Small intestine (tissue), 16 donors: ENCODE results near the gene SYDE2. TPM values are rescaled to one million over a fixed set of nuclear protein-coding genes. Genes with fewer than 3 reads are reported as not detected.
A peak's percentile ranks its signal among the peaks of the same experiment; 100 is the strongest.
"Not testable (repeated sequence)": the region's sequence is repeated elsewhere in the genome, so short reads cannot be mapped to it uniquely, and the experiment has no call there.

ENCODE experiments used
- DNase-seq, 2 donors: peaks; one replicate each; pipeline versions ENCODE4 v3.0.0 to v3.0.0-alpha.2; 2013
- FAIRE-seq: peaks from 2 replicates; lab custom pipeline; 2012; peaks lifted over from hg19 to GRCh38; lab: Jason Lieb, UNC
- H3K27ac ChIP-seq, 3 donors: one replicate each; pipeline ENCODE4 v1.5.1; 2013; ENCODE audit warnings: low read length in 2 of 3, mild to moderate bottlenecking in 2 of 3, control low read depth in 1 of 3, inconsistent platforms in 1 of 3, low read depth in 1 of 3, moderate library complexity in 1 of 3
- H3K27me3 ChIP-seq, 3 donors: one replicate each; pipeline ENCODE4 v1.6.1; 2013; ENCODE audit warnings: low read length in 3 of 3, inconsistent platforms in 1 of 3; ENCODE audit not compliant: control insufficient read depth in 3 of 3, insufficient read depth in 3 of 3
- H3K36me3 ChIP-seq, 3 donors: one replicate each; pipeline ENCODE4 v1.6.1; 2013; ENCODE audit warnings: low read length in 3 of 3, inconsistent platforms in 1 of 3, low read depth in 1 of 3, mild to moderate bottlenecking in 1 of 3, moderate library complexity in 1 of 3; ENCODE audit not compliant: control insufficient read depth in 3 of 3, insufficient read depth in 2 of 3
- H3K4me1 ChIP-seq, 3 donors: one replicate each; pipeline ENCODE4 v1.6.1; 2013; ENCODE audit warnings: low read length in 2 of 3, inconsistent platforms in 1 of 3, low read depth in 1 of 3, mild to moderate bottlenecking in 1 of 3, moderate library complexity in 1 of 3; ENCODE audit not compliant: control insufficient read depth in 3 of 3, insufficient read depth in 2 of 3
- H3K4me3 ChIP-seq, 3 donors: one replicate each; pipeline ENCODE4 v1.5.1; 2013; ENCODE audit warnings: low read length in 3 of 3, control low read depth in 1 of 3, inconsistent platforms in 1 of 3, low read depth in 1 of 3, mild to moderate bottlenecking in 1 of 3, moderate library complexity in 1 of 3
- H3K9me3 ChIP-seq, 2 donors: one replicate each; pipeline ENCODE4 v1.6.1; 2013; ENCODE audit warnings: low read depth in 1 of 2, low read length in 1 of 2; ENCODE audit not compliant: control insufficient read depth in 2 of 2, insufficient read depth in 1 of 2
- WGBS, 3 donors: extraction: QIAGEN DNeasy Blood & Tissue Kit; methylation state at CpG; one replicate each; pipeline ENCODE4 v1.1.7; 2013; 5-methylcytosine and 5-hydroxymethylcytosine counted together
- long read RNA-seq, 10 donors: transcript quantifications; one replicate each; lab custom pipeline, GENCODE V29; 2026
- polyA plus RNA-seq, 4 donors: library from polyadenylated mRNA; stranded (reverse) in 3 of 4; unstranded in 1 of 4; fragments of 200-250 nt in 3 of 4; fragments of 120-200 nt in 1 of 4; gene quantifications; one replicate each; pipeline versions ENCODE4 v1.2.1 to v1.2.3, GENCODE V29; 2013
- donor health status: healthy with polysubstance abuse.
- donor health status: control.
- donor health status: control.
- donor health status: Bipolar disorder and iron deficiency.
- donor health status: healthy.

The SYDE2 gene
- 1 to 10 TPM; 1.4 to 6.3 (median 1.9) TPM for polyA plus RNA-seq
- long read RNA-seq, donor 1: 0 reads
- long read RNA-seq, donor 2, partial matches to known transcripts: 0 of 1 reads
- long read RNA-seq, donor 2, other reads (novel, unspliced or antisense): 0 of 1 reads
- long read RNA-seq, donor 3: 0 reads
- long read RNA-seq, donor 4: 0 reads
- long read RNA-seq, donor 5: 0 reads
- long read RNA-seq, donor 6, partial matches to known transcripts: 0 of 3 reads
- long read RNA-seq, donor 6, other reads (novel, unspliced or antisense): 0 of 3 reads
- long read RNA-seq, donor 7: 0 reads
- long read RNA-seq, donor 8: 0 reads
- long read RNA-seq, donor 9: 0 reads
- long read RNA-seq, donor 10, transcript SYDE2-201 (3 exons, 3,000 nt): major isoform, 7 of 7 reads
- long read RNA-seq, donor 10, partial matches to known transcripts: 0 of 7 reads
- long read RNA-seq, donor 10, other reads (novel, unspliced or antisense): 0 of 7 reads

DNA sequence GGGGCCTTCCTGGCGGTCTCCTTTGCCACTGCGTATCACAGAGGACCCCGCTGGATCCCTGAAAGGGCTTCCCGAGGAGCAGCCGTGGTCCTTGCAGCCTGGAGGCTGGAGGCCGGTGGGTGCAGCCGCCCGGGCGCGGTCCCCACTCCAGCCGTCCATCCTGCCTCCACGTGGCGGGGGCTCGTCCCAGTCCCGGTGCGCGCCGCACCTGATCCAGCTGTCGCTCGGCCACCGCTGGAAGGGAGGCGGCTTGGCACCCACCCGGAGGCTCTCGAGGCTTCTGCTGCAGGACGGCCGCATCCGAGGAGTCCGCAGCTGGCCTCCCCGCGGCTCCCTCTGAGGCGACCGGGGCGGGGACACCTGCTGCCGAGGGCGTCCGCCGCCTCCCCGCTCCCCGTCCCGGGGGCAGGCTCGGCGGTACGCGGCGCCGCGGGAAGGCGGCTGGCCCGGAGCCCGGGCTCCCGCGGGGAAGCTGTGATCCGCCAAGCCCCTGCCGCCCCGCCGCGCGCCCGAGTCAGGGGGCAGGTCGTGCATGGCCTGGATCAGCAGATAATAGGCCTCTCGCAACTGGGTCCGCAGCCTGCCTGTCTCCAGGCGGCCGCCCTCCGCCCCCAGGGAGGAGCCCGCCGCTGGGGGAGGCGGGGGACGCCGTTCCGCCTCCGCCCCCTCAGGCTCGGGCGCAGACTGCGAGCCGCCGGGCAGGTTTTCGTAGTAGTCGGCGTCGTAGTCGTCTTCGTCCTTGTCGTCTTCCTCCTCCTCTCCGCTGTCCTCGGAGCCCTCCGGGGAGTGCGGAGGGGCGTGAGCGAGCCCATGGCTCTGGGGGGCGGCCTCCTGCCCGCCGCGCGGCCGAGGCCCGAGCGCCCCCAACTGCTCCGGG is at the start of gene SYDE2:
TSS of gene SYDE2 (minus strand) at position 554 of the 877 bp plus-strand sequence. CDS start at position 534, 20 bp downstream.
- H3K9me3 ChIP-seq: no peaks in the 10 kb centered on the region
- FAIRE-seq (no peak), DNase-seq (peak; percentile 84 to 94)
- H3K4me1 ChIP-seq: peaks cover 0 to 2% (median under 1%) of the 10 kb centered on the region in 3 donors
- no peaks in the 10 kb centered on the region for H3K36me3 ChIP-seq
- 0 to 1% (median 1%) methylated on average over 53 to 99 of the region's 99 CpGs for WGBS, 3 donors
- H3K4me3 ChIP-seq: peak within 1 kb of the TSS; percentile 79 to 88 (median 87)
- peak within 1 kb of the TSS; percentile 92 to 97 (median 97) for H3K27ac ChIP-seq
- H3K27me3 ChIP-seq: no peaks in the 10 kb centered on the region

GRCh38 chr1:85249042-85249441 is 48.2 kb upstream of the SYDE2 start:
- not testable (repeated sequence) for H3K27me3 ChIP-seq, H3K27ac ChIP-seq, FAIRE-seq, DNase-seq, H3K4me1 ChIP-seq, H3K9me3 ChIP-seq, H3K36me3 ChIP-seq, H3K4me3 ChIP-seq
- 78 to 96% (median 92%) methylated on average over 3 of the region's 3 CpGs for WGBS, 3 donors

- no peaks in the 10 kb centered on the region for H3K36me3 ChIP-seq
- DNase-seq: no peak
- H3K27me3 ChIP-seq: no peaks in the 10 kb centered on the region
- H3K4me1 ChIP-seq: no peaks in the 10 kb centered on the region
- H3K9me3 ChIP-seq: peaks cover 0 to 7% of the 10 kb centered on the region in 2 donors
- H3K4me3 ChIP-seq: no peak overlapping the region
- FAIRE-seq: no peak
- 74 to 93% (median 81%) methylated on average over 1 of the region's 1 CpG for WGBS, 3 donors
- no peak overlapping the region for H3K27ac ChIP-seq
These were observed 45.1 kb upstream of the SYDE2 start for GRCh38 chr1:85245891-85246290.

DNA sequence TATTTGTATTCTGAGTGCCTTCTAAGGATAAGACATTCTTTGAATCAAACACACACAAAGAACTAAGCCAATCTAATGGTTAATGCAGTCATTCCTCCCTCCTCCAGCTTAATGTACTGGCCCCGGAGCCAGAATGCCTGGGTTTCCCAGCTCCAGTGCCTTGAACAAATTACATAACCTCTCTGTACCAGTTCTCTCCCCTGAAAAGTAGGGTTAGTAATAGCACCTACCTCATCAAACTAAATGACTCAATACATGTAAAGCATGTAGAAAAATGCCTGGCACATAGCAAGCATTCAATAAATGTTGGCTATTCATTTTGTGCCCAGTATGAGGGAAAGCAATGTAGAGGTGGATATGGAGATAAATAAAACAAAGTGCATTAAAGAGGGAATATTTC is 44.6 kb upstream of the SYDE2 start:
- no peak for FAIRE-seq
- H3K4me3 ChIP-seq: no peak overlapping the region
- 73 to 95% (median 95%) methylated on average over 1 of the region's 1 CpG for WGBS, 3 donors
- no peaks in the 10 kb centered on the region for H3K4me1 ChIP-seq
- no peak for DNase-seq
- no peaks in the 10 kb centered on the region for H3K27me3 ChIP-seq
- H3K27ac ChIP-seq: no peak overlapping the region
- H3K9me3 ChIP-seq: peaks cover 0 to 7% of the 10 kb centered on the region in 2 donors
- no peaks in the 10 kb centered on the region for H3K36me3 ChIP-seq

GRCh38 chr1:85244271-85245061 is 43.6 kb upstream of the SYDE2 start:
- Histone ChIP-seq H3K9me3 (peaks cover 0 to 7% of the 10 kb centered on the region in 2 donors), H3K36me3 (no peaks in the 10 kb centered on the region), H3K4me3 (no peak overlapping the region), H3K4me1 (no peaks in the 10 kb centered on the region), H3K27ac (no peak overlapping the region), H3K27me3 (no peaks in the 10 kb centered on the region)
- 57 to 65% (median 58%) methylated on average over 4 of the region's 4 CpGs for whole genome bisulfite sequencing, 3 donors
- DNase-seq (no peak), FAIRE-seq (no peak)

- no peak overlapping the region for H3K4me3 ChIP-seq
- no peaks in the 10 kb centered on the region for H3K36me3 ChIP-seq
- no peaks in the 10 kb centered on the region for H3K9me3 ChIP-seq
- no peaks in the 10 kb centered on the region for H3K27me3 ChIP-seq
- FAIRE-seq: no peak
- H3K4me1 ChIP-seq: no peaks in the 10 kb centered on the region
- no peak overlapping the region for H3K27ac ChIP-seq
- DNase-seq: no peak
These were observed 42.6 kb upstream of the SYDE2 start for GRCh38 chr1:85243372-85243771.

DNA sequence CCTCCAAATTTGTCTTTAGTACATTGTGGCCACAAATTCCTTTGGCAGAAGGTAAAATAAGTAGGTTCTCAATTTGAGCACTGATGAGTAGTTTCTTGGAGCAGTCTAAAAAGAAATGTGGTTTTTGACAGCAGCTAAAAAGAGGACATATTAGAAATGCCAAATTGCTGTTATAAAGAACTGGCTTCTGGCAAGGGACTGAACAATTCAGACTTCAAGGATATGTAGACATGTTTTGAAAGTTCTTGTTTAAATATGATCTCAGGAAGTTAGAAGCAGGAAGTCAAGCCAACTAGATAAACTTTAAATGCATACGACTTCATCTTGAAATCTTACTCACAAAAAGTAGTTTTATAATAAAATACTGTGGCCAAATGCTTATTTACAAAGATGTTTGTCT is 39.8 kb upstream of the SYDE2 start:
- FAIRE-seq (no peak), DNase-seq (no peak)
- Histone ChIP-seq H3K36me3 (no peaks in the 10 kb centered on the region), H3K9me3 (no peaks in the 10 kb centered on the region), H3K4me1 (no peaks in the 10 kb centered on the region), H3K27me3 (no peaks in the 10 kb centered on the region), H3K27ac (no peak overlapping the region), H3K4me3 (no peak overlapping the region)
- 12 to 37% (median 32%) methylated on average over 1 of the region's 1 CpG for WGBS, 3 donors

DNA sequence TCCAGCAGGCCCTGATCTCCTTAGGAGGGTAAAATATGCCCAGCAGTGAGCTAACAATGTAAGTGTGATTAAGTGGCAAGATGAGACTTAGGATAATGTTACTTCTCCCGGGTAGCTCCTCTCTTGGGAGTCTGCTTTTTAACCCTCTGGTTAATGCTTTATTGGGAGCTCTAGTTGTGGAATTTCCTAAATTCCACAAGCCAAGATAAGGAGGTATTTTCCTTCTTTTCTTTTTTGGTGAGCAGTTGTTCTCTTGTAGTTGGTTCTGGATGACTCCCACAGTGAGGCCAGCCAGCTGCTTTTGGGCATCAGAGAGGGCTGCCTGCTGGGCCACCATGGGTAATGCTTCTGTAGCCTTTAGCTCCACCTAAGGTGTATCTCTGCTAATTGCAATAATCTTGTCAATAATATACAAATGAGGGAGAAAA is 39.4 kb upstream of the SYDE2 start:
- Histone ChIP-seq H3K27me3 (no peaks in the 10 kb centered on the region), H3K4me3 (no peak overlapping the region)

More for the DNA sequence above, 39.4 kb upstream of the SYDE2 start:
- Histone ChIP-seq H3K9me3 (no peaks in the 10 kb centered on the region), H3K27ac (no peak overlapping the region), H3K36me3 (no peaks in the 10 kb centered on the region), H3K4me1 (no peaks in the 10 kb centered on the region)
- 44 to 53% (median 52%) methylated on average over 1 of the region's 1 CpG for WGBS, 3 donors
- DNase-seq: no peak
- FAIRE-seq: no peak
